GM12892 (cell line): ENCODE measurements around the gene GPR173.

Source experiments
- DNase-seq: peaks from one replicate; pipeline ENCODE4 v3.0.0; 2011; ENCODE audit not compliant: insufficient read length
- FAIRE-seq: peaks from 2 replicates; lab custom pipeline; 2011; peaks lifted over from hg19 to GRCh38; lab: Jason Lieb, UNC
- POLR2A ChIP-seq: IDR thresholded peaks from 2 replicates; pipeline ENCODE4 v1.6.1; 2011; ENCODE audit warnings: low read depth, low read length, control low read depth
- POLR2AphosphoS5 ChIP-seq: IDR thresholded peaks from 2 replicates; pipeline ENCODE4 v1.6.1; 2011; ENCODE audit warnings: low read depth, low read length, control low read depth
- TAF1 ChIP-seq: IDR thresholded peaks from 2 replicates; pipeline ENCODE4 v1.6.1; 2011; ENCODE audit warnings: low read depth, mild to moderate bottlenecking, control low read depth, low read length, borderline replicate concordance

GPR173 gene

GRCh38 chrX:53094582-53094905, 46.0 kb downstream of the GPR173 start:
- peak; percentile 40 for FAIRE-seq
- no peak for TF ChIP-seq POLR2A
- no peak for TF ChIP-seq POLR2AphosphoS5
- no peak for DNase-seq

GRCh38 chrX:53095796-53096195, 47.2 kb downstream of the GPR173 start:
- no peak for TF ChIP-seq POLR2AphosphoS5
- no peak for TF ChIP-seq POLR2A
- TF ChIP-seq TAF1 = no peak
- FAIRE-seq (no peak), DNase-seq (no peak)

GRCh38 chrX:53114864-53115549, 66.4 kb downstream of the GPR173 start:
- no peak for TF ChIP-seq TAF1
- TF ChIP-seq POLR2AphosphoS5 = no peak
- TF ChIP-seq POLR2A = no peak
- DNase-seq = no peak
- no peak for FAIRE-seq

GRCh38 chrX:53115550-53115874, 66.9 kb downstream of the GPR173 start:
- TF ChIP-seq POLR2AphosphoS5 (no peak), POLR2A (no peak), TAF1 (no peak)
- no peak for DNase-seq
- no peak for FAIRE-seq

GRCh38 chrX:53116101-53116500, 67.5 kb downstream of the GPR173 start:
- DNase-seq (no peak), FAIRE-seq (no peak)
- no peak for TF ChIP-seq POLR2AphosphoS5
- no peak for TF ChIP-seq TAF1
- TF ChIP-seq POLR2A = no peak

- DNase-seq (no peak), FAIRE-seq (no peak)
- no peak for TF ChIP-seq POLR2AphosphoS5
- no peak for TF ChIP-seq POLR2A
- TF ChIP-seq TAF1 = no peak
These were observed 73.4 kb downstream of the GPR173 start for GRCh38 chrX:53122013-53122412.

GRCh38 chrX:53125506-53125905, 76.9 kb downstream of the GPR173 start:
- TF ChIP-seq TAF1 (no peak), POLR2A (no peak), POLR2AphosphoS5 (no peak)
- no peak for DNase-seq
- no peak for FAIRE-seq

- no peak for DNase-seq
- no peak for FAIRE-seq
- TF ChIP-seq TAF1 (no peak), POLR2AphosphoS5 (no peak), POLR2A (no peak)
These were observed 77.8 kb downstream of the GPR173 start for GRCh38 chrX:53126377-53126776.

GRCh38 chrX:53128097-53128749, 79.6 kb downstream of the GPR173 start:
- no peak for DNase-seq
- TF ChIP-seq POLR2AphosphoS5 (no peak), POLR2A (no peak), TAF1 (no peak)
- FAIRE-seq = no peak
